SK-N-SH (cell line): Measurements from ENCODE around the gene TFDP2. TPM values are rescaled to one million over a fixed set of nuclear protein-coding genes. Genes with fewer than 3 reads are reported as not detected.

Experiments used
- CTCF ChIA-PET: fragments of 300-600, 350-600 bp; formaldehyde crosslinking; extraction: SDS; loops from one replicate; lab custom pipeline; 2021; lab: Yijun Ruan, JAX
- POLR2A ChIA-PET: fragments of 350-600 bp; sonication (Branson Sonifier 250); formaldehyde crosslinking; extraction: SDS; loops from one replicate; lab custom pipeline; 2020; ENCODE audit warnings: antibody characterized with exemption, inconsistent platforms; lab: Yijun Ruan, JAX
- DNase-seq: peaks from one replicate; pipeline ENCODE4 v3.0.0; 2012
- H2AFZ ChIP-seq: fragments of 200-600 bp; sonication (generic); 2 replicates; pipeline ENCODE4 v1.8.1; 2016; ENCODE audit warnings: antibody characterized with exemption, mild to moderate bottlenecking, low read depth
- H3F3A ChIP-seq: fragments of 200-600 bp; sonication (generic); replicated peaks from 2 replicates; pipeline ENCODE3; 2016; ENCODE audit warnings: antibody characterized with exemption, mild to moderate bottlenecking; ENCODE audit not compliant: insufficient read depth
- H3K27ac ChIP-seq, 2 experiments: fragments of 200-500 bp in 1 of 2; fragments of 200-600 bp in 1 of 2; sonication (Bioruptor generic) in 1 of 2; sonication (generic), shearing (Covaris generic) in 1 of 2; 2 replicates each; pipeline versions ENCODE4 v1.5.1 to v1.6.1; 2014 to 2016; ENCODE audit warnings: low read depth in 2 of 2, inconsistent platforms in 1 of 2, low read length in 1 of 2, mild to moderate bottlenecking in 1 of 2, mixed read lengths in 1 of 2
- H3K27me3 ChIP-seq: fragments of 200-600 bp; sonication (generic), shearing (Covaris generic); 2 replicates; pipeline ENCODE4 v1.6.1; 2016; ENCODE audit warnings: mixed run types; ENCODE audit not compliant: insufficient read depth
- H3K36me3 ChIP-seq, 2 experiments: fragments of 200-500 bp in 1 of 2; fragments of 200-600 bp in 1 of 2; sonication (Bioruptor generic) in 1 of 2; sonication (generic) in 1 of 2; replicated peaks in 1 of 2; 2 replicates each; pipeline versions ENCODE3 to v1.5.1; 2014 to 2016; ENCODE audit warnings: low read length in 1 of 2, mild to moderate bottlenecking in 1 of 2; ENCODE audit not compliant: insufficient read depth in 2 of 2, control insufficient read depth in 1 of 2
- H3K4me1 ChIP-seq, 2 experiments: fragments of 200-500 bp in 1 of 2; fragments of 200-600 bp in 1 of 2; sonication (Bioruptor generic) in 1 of 2; sonication (generic), shearing (Covaris generic) in 1 of 2; 2 replicates each; pipeline versions ENCODE4 v1.5.1 to v1.6.1; 2014 to 2016; ENCODE audit warnings: low read depth in 1 of 2, low read length in 1 of 2, mixed run types in 1 of 2; ENCODE audit not compliant: insufficient read depth in 2 of 2, control insufficient read depth in 1 of 2
- H3K4me2 ChIP-seq: fragments of 200-600 bp; sonication (generic), shearing (Covaris generic); 2 replicates; pipeline ENCODE4 v1.6.1; 2017; ENCODE audit warnings: mixed run types
- H3K4me3 ChIP-seq, 2 experiments: fragments of 200-500 bp in 1 of 2; fragments of 200-600 bp in 1 of 2; sonication (Bioruptor generic) in 1 of 2; sonication (generic), shearing (Covaris generic) in 1 of 2; 2 replicates each; pipeline versions ENCODE4 v1.5.1 to v1.8.1; 2014 to 2016; ENCODE audit warnings: low read depth in 2 of 2, inconsistent platforms in 1 of 2, low read length in 1 of 2, mild to moderate bottlenecking in 1 of 2, mixed read lengths in 1 of 2, moderate library complexity in 1 of 2
- H3K79me2 ChIP-seq: fragments of 200-600 bp; sonication (generic); 2 replicates; pipeline ENCODE4 v1.8.1; 2017; ENCODE audit warnings: mild to moderate bottlenecking; ENCODE audit not compliant: insufficient read depth
- H3K9ac ChIP-seq: fragments of 200-600 bp; sonication (generic); 2 replicates; pipeline ENCODE4 v1.6.1; 2017; ENCODE audit warnings: mixed run types
- H3K9me2 ChIP-seq: fragments of 200-600 bp; sonication (generic); 2 replicates; pipeline ENCODE4 v1.6.1; 2017; ENCODE audit warnings: mixed run types
- H3K9me3 ChIP-seq: fragments of 200-600 bp; sonication (generic); 2 replicates; pipeline ENCODE4 v1.6.1; 2017; ENCODE audit warnings: mixed run types, mild to moderate bottlenecking, moderate library complexity
- H4K20me1 ChIP-seq: fragments of 200-600 bp; sonication (generic); 2 replicates; pipeline ENCODE4 v1.6.1; 2017; ENCODE audit warnings: mild to moderate bottlenecking, mixed run types; ENCODE audit not compliant: insufficient read depth
- CHD2 ChIP-seq: fragments of 150-350 bp; IDR thresholded peaks from 2 replicates; pipeline ENCODE4 v1.6.1; 2018; ENCODE audit warnings: low read length; ENCODE audit not compliant: partially characterized antibody
- ELF1 ChIP-seq: IDR thresholded peaks from 2 replicates; pipeline ENCODE4 v1.4.0; 2012
- IRF3 ChIP-seq: fragments of 150-350 bp; IDR thresholded peaks from 2 replicates; pipeline ENCODE4 v1.6.1; 2016; ENCODE audit warnings: mild to moderate bottlenecking, low read depth, low read length
- JUND ChIP-seq: IDR thresholded peaks from 2 replicates; pipeline ENCODE4 v1.4.0; 2012
- POLR2AphosphoS5 ChIP-seq: IDR thresholded peaks from 2 replicates; pipeline ENCODE4 v1.6.1; 2012; ENCODE audit warnings: low read depth, low read length
- RAD21 ChIP-seq: IDR thresholded peaks from 2 replicates; pipeline ENCODE4 v1.6.1; 2012; ENCODE audit warnings: mild to moderate bottlenecking, low read length
- RCOR1 ChIP-seq: fragments of 150-350 bp; IDR thresholded peaks from 2 replicates; pipeline ENCODE4 v1.6.1; 2017; ENCODE audit warnings: antibody characterized with exemption, low read length
- SMC3 ChIP-seq: IDR thresholded peaks from 2 replicates; pipeline ENCODE4 v1.6.1; 2012; ENCODE audit warnings: low read depth, low read length, improper control_type of control experiment
- TAF1 ChIP-seq: IDR thresholded peaks from 2 replicates; pipeline ENCODE4 v1.6.1; 2012; ENCODE audit warnings: low read depth, mild to moderate bottlenecking, low read length, moderate library complexity, borderline replicate concordance
- USF1 ChIP-seq: IDR thresholded peaks from 2 replicates; pipeline ENCODE4 v1.4.0; 2012; ENCODE audit warnings: low read depth, borderline replicate concordance
- YY1 ChIP-seq: IDR thresholded peaks from 2 replicates; pipeline ENCODE4 v1.4.0; 2012; ENCODE audit warnings: low read depth, mild to moderate bottlenecking
- WGBS: methylation state at CpG from one replicate; pipeline ENCODE4 v1.1.6; 2017; ENCODE audit warnings: low lambda C conversion rate; 5-methylcytosine and 5-hydroxymethylcytosine counted together
- polyA plus RNA-seq, 3 experiments: library from polyadenylated mRNA; depleted of rRNA; stranded (reverse); fragments of >200 nt; gene quantifications; 2 replicates each; pipeline ENCODE4 v1.2.3, GENCODE V29; 2012
- TF ChIP-seq, protein P1 (sequence below): fragments of 200-600 bp; sonication (generic); IDR thresholded peaks from 2 replicates; pipeline ENCODE4 v1.6.1; 2017; ENCODE audit warnings: antibody characterized with exemption, mild to moderate bottlenecking, moderate library complexity

TFDP2 gene
- polyA plus RNA-seq, 1 of the 3 experiments (the other 2 are of a cell fraction): 8.6 TPM

- TF ChIP-seq IRF3 (no peak), CHD2 (no peak), RCOR1 (no peak), YY1 (no peak), POLR2AphosphoS5 (no peak)
- TF ChIP-seq, all 33 proteins: peak for 0
Observed at GRCh38 chr3:142118911-142119310, 30.4 kb downstream of the TFDP2 start (continued).

DNA sequence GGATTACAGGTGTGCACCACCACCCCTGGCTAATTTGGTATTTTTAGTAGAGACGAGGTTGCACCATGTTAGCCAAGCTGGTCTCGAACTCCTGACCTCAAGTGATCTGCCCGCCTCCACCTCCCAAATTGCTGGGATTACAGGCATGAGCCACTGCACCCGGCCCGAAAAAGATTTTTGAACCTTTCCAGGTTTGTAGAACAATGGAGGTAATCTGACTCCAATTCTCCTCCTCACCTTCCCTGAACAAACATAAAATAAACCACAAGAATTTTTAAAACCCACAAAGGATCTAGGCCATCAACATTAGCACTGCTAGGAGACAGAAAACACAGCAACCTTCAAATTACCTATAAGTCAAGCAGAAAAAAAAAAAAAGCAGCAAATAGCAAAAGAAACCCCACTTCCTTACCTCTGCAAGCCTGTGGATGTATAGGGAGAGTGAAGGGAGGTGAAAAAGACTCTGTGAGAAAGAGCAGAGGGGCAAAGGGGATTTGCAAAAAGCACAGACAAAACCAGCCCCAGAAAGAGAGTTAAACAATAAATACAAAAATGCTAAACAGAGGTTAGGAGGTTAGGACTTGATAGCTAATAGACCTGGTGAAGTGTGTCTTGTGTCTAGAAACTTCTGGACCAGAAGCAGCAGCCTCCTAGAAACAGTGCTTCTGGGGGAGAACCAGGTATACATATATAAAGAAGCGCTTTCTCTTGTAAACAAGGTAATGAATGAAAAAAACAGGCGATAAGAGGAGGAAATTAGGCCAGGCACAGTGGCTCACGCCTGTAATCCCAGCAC lies 32.1 kb downstream of the TFDP2 start:
- no peak for DNase-seq
- Histone ChIP-seq H3K4me2 (no peak overlapping the region), H3K9ac (no peak overlapping the region), H2AFZ (no peak overlapping the region), H3K9me3 (no peaks in the 10 kb centered on the region), H3K79me2 (no peaks in the 10 kb centered on the region; the same call in 1 of the 2 replicates), H3K36me3 (no peaks in the 10 kb centered on the region), H3K27ac (no peak overlapping the region), H4K20me1 (no peaks in the 10 kb centered on the region), H3K27me3 (no peaks in the 10 kb centered on the region), H3K4me1 (peaks cover 0 to 2% of the 10 kb centered on the region in 2 experiments; a peak in 2 of 4 replicates), H3F3A (no peaks in the 10 kb centered on the region), H3K4me3 (no peak overlapping the region), H3K9me2 (no peaks in the 10 kb centered on the region)
- TF ChIP-seq SMC3 (no peak), ELF1 (no peak), JUND (no peak), YY1 (no peak), USF1 (no peak), TAF1 (no peak), RAD21 (no peak)
- TF ChIP-seq, protein P1, sequence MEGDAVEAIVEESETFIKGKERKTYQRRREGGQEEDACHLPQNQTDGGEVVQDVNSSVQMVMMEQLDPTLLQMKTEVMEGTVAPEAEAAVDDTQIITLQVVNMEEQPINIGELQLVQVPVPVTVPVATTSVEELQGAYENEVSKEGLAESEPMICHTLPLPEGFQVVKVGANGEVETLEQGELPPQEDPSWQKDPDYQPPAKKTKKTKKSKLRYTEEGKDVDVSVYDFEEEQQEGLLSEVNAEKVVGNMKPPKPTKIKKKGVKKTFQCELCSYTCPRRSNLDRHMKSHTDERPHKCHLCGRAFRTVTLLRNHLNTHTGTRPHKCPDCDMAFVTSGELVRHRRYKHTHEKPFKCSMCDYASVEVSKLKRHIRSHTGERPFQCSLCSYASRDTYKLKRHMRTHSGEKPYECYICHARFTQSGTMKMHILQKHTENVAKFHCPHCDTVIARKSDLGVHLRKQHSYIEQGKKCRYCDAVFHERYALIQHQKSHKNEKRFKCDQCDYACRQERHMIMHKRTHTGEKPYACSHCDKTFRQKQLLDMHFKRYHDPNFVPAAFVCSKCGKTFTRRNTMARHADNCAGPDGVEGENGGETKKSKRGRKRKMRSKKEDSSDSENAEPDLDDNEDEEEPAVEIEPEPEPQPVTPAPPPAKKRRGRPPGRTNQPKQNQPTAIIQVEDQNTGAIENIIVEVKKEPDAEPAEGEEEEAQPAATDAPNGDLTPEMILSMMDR: no peak
- 92% methylated on average over 7 of the region's 8 CpGs for WGBS
- ChIA-PET CTCF (interaction anchor here (0.6 to 1.1 kb wide), 2 partner anchors 10 to 100 kb away, joined by 3 read pairs; no protein-coding TSS in a partner anchor), POLR2A (no interaction called here)
